HG03095 (cell line): ENCODE data around the gene PDZRN3.

Source experiments
- ATAC-seq: cut with Tn5 transposase; IDR thresholded peaks from one replicate; pipeline ENCODE4 v1.9.1; 2021; ENCODE audit warnings: moderate library complexity; ENCODE audit not compliant: unreplicated experiment

The PDZRN3 gene

GRCh38 chr3:73353649-73354217 is 271.0 kb downstream of the PDZRN3 start:
- ATAC-seq, result no peak

GRCh38 chr3:73352841-73353645 is 271.7 kb downstream of the PDZRN3 start:
- no peak for ATAC-seq

GRCh38 chr3:73351423-73352071 is 273.2 kb downstream of the PDZRN3 start:
- ATAC-seq, result no peak

- ATAC-seq, result no peak
Measured at GRCh38 chr3:73350996-73351395, 273.7 kb downstream of the PDZRN3 start.

- ATAC-seq, result no peak
Measured at GRCh38 chr3:73349657-73350056, 275.1 kb downstream of the PDZRN3 start.

GRCh38 chr3:73342077-73342476 is 282.7 kb downstream of the PDZRN3 start:
- no peak for ATAC-seq

GRCh38 chr3:73341272-73341935 is 283.3 kb downstream of the PDZRN3 start:
- no peak for ATAC-seq

GRCh38 chr3:73332558-73332957 is 292.2 kb downstream of the PDZRN3 start:
- no peak for ATAC-seq
